ENCODE measurements around the gene LCK. TPM values are rescaled to one million over a fixed set of nuclear protein-coding genes. Genes with fewer than 3 reads are reported as not detected.

Gene LCK
- total RNA-seq, 6 experiments from 2014 or later, result not detected

DNA sequence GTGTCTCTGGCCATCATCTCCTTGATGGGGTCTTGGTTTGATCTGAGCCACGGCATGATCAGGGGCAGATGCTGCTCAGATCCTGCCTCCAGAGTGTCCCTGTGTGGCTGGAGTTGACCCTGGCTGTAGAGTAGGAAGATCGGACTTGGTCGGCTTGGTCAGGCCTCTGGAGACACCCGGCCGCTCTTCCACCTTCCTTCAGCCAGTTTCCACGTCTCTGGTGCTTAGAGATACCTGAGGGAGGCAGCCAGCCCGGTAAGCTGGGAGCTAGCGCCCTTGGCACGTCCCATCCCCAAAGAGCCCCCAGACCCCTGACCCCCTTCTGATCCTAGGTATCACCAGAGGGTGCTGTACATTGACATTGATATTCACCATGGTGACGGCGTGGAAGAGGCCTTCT is 76.1 kb downstream of the LCK start:
- H3K4me3 Mint-ChIP-seq, result no peak overlapping the region

DNA sequence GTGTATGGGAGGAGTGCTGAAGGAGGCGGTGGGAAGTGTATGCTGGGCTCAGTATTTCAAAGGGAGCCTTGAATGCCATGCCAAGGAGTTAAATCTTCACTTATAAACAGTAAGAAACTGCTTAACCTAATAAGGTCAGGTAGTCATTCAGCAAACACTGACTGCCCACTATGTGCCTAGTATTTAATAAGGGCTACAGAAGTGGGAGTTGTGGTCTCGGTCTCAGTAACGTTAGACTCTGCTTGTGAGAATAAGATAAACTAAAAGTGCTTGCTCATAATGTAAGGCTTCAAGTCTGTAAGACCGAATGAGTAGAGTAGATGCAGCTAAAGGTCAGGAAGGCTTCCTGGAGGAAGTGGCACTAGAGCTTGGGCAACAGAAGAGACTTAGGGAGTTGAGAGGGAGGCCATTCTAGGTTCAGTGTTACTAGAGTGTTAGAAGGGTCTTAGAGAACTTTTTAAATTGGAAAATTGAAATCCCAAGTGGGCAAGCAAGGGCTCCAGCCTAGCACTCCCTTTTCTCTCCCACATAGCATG is 78.9 kb downstream of the LCK start:
- Mint-ChIP-seq H3K27ac (no peak overlapping the region), H3K9me3 (no peaks in the 10 kb centered on the region), H3K36me3 (ENCODE audit: low read depth) (peaks cover 30% of the 10 kb centered on the region), H3K27me3 (ENCODE audit: insufficient read depth) (peaks cover 2% of the 10 kb centered on the region), H3K4me1 (ENCODE audit: low read depth) (peaks cover 4% of the 10 kb centered on the region), H3K4me3 (no peak overlapping the region)
- TF ChIP-seq, protein P1, sequence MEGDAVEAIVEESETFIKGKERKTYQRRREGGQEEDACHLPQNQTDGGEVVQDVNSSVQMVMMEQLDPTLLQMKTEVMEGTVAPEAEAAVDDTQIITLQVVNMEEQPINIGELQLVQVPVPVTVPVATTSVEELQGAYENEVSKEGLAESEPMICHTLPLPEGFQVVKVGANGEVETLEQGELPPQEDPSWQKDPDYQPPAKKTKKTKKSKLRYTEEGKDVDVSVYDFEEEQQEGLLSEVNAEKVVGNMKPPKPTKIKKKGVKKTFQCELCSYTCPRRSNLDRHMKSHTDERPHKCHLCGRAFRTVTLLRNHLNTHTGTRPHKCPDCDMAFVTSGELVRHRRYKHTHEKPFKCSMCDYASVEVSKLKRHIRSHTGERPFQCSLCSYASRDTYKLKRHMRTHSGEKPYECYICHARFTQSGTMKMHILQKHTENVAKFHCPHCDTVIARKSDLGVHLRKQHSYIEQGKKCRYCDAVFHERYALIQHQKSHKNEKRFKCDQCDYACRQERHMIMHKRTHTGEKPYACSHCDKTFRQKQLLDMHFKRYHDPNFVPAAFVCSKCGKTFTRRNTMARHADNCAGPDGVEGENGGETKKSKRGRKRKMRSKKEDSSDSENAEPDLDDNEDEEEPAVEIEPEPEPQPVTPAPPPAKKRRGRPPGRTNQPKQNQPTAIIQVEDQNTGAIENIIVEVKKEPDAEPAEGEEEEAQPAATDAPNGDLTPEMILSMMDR (IDR thresholded peaks at IDR 0.05), result no peak
- no peak for DNase-seq

More for the DNA sequence above, 76.1 kb downstream of the LCK start:
- TF ChIP-seq, protein P1 (IDR thresholded peaks at IDR 0.05), result no peak
- Mint-ChIP-seq H3K36me3 (ENCODE audit: low read depth) (peaks cover 25% of the 10 kb centered on the region), H3K4me1 (ENCODE audit: low read depth) (peaks cover under 1% of the 10 kb centered on the region; the same call in 1 of the 2 replicates), H3K27me3 (ENCODE audit: insufficient read depth) (no peaks in the 10 kb centered on the region; the same call in none of the 2 replicates), H3K27ac (no peak overlapping the region), H3K9me3 (no peaks in the 10 kb centered on the region)
- DNase-seq, result no peak

DNA sequence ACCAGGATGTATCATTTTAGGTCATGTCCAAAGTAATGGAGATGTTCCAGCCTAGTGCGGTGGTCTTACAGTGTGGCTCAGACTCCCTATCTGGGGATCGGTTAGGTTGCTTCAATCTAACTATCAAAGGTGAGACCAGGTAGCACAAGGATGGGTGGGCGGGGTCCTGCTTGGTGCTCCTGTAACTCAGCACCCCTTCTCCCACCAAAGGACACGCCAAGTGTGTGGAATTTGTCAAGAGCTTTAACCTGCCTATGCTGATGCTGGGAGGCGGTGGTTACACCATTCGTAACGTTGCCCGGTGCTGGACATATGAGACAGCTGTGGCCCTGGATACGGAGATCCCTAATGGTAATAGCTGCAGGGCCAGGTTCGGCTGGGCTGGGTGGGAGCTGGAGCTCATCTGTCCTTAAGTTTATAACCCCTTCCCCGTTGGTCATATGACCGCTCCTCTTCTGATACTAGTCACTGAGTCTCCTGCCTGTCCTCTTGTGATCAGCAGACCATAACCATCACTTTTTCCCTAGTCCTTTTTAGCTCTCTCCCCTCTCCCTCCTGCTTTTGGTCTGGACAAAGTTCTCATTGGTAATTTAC is 79.6 kb downstream of the LCK start:
- TF ChIP-seq, protein P1 (IDR thresholded peaks at IDR 0.05), result no peak
- no peak overlapping the region for H3K4me3 Mint-ChIP-seq

DNA sequence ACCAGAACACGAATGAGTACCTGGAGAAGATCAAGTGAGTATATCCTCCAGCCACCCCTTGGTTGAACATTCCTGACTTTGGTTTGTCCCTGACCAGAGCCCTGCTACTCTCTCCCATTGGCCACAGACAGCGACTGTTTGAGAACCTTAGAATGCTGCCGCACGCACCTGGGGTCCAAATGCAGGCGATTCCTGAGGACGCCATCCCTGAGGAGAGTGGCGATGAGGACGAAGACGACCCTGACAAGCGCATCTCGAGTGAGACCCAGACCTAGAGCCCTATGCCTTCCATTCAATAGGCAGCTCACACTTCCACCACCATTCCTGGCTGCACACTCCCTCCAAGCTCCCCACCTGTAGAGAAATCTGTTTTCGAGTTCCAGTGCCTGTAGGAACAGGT is 80.5 kb downstream of the LCK start:
- peaks cover 3% of the 10 kb centered on the region for H3K27me3 Mint-ChIP-seq (ENCODE audit: insufficient read depth)
- DNase-seq, result no peak
- peaks cover 5% of the 10 kb centered on the region for H3K4me1 Mint-ChIP-seq (ENCODE audit: low read depth)
- peaks cover 30% of the 10 kb centered on the region for H3K36me3 Mint-ChIP-seq (ENCODE audit: low read depth)
- H3K27ac Mint-ChIP-seq, result no peak overlapping the region
- TF ChIP-seq, protein P1 (IDR thresholded peaks at IDR 0.05), result no peak
- no peak overlapping the region for H3K4me3 Mint-ChIP-seq
- H3K9me3 Mint-ChIP-seq, result no peaks in the 10 kb centered on the region

More for the DNA sequence above, 79.6 kb downstream of the LCK start:
- H3K27me3 Mint-ChIP-seq (ENCODE audit: insufficient read depth), result peaks cover 3% of the 10 kb centered on the region
- DNase-seq, result no peak
- peaks cover 5% of the 10 kb centered on the region for H3K4me1 Mint-ChIP-seq (ENCODE audit: low read depth)
- no peaks in the 10 kb centered on the region for H3K9me3 Mint-ChIP-seq
- peaks cover 30% of the 10 kb centered on the region for H3K36me3 Mint-ChIP-seq (ENCODE audit: low read depth)
- H3K27ac Mint-ChIP-seq, result no peak overlapping the region

DNA sequence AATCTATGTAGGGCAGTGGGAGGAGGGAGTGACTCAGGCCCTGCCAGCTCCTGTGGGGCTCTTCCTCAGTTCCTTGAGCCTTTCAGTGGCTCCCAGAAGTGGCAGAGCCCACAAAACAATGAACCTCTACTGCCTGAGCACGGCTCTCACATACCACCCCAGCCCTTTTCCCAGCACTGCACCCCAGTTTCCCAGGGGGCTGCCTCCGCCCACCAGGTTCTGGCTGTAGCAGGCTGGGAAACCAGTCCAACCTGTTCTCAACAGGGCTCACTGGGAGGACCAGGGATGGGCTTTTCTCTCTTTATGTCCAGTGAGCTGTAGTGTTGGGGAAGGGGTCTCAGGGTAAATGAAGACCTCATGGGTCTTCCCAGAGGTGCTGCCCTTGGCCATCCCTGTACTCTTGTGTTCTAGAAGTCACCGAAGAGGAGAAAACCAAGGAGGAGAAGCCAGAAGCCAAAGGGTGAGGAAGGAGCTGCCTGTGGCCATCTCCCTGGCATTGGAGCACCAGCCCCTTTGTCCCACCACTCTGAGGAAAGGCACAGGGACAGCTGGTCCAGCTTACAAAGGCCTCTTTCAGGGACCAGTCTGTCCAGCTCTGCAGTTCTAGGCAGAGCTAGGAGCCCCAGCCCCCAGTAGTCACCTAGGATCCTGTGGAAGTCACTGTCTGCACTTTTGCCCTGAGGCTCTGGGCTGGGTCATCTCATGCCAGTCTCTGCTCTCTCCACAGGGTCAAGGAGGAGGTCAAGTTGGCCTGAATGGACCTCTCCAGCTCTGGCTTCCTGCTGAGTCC is 81.4 kb downstream of the LCK start:
- no peaks in the 10 kb centered on the region for H3K9me3 Mint-ChIP-seq
- DNase-seq, result no peak
- no peak overlapping the region for H3K4me3 Mint-ChIP-seq
- TF ChIP-seq, protein P1 (IDR thresholded peaks at IDR 0.05), result no peak
- H3K36me3 Mint-ChIP-seq (ENCODE audit: low read depth), result peaks cover 23% of the 10 kb centered on the region; the same call in 1 of the 2 replicates
- H3K4me1 Mint-ChIP-seq (ENCODE audit: low read depth), result peaks cover 13% of the 10 kb centered on the region
- H3K27me3 Mint-ChIP-seq (ENCODE audit: insufficient read depth), result peaks cover 3% of the 10 kb centered on the region
- H3K27ac Mint-ChIP-seq, result no peak overlapping the region
